ACHN (cell line): ENCODE results near the gene TIMM8B.
"Not testable (repeated sequence)": the region's sequence is repeated elsewhere in the genome, so short reads cannot be mapped to it uniquely, and the experiment has no call there.

ENCODE experiments used
- DNase-seq: peaks from one replicate; pipeline ENCODE4 v3.0.0-alpha.2; 2015
- in situ Hi-C: cut with HindIII; loops from 2 replicates; pipeline ENCODE4 v1.10.0; 2017; ENCODE audit warnings: low sequenced_read_pairs, low pct_ligation_motif_present, low pct_unique_long_range_greater_than_20kb

The TIMM8B gene

DNA sequence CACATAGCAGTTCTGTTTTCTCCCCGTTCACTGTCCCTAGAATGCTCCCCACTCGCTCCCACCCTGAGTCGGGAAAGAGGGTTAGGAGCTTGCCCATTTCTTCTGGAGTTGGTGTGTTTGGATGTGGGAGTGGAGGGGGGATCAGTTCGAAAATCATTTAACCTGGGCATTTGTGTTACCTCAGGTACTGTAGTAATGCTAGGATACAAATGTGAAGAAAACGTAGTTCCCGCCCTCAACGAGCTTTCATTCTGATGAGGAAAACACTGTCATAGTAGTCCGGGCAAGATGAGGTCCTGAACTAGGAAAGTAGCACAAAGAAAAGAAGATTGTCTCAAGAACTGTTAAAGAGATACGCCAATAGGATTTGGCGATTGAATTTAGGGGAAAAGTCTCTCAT is 656 bp upstream of the TIMM8B start:
- DNase-seq = peak; percentile 2
- in situ Hi-C loops = no loop called here

DNA sequence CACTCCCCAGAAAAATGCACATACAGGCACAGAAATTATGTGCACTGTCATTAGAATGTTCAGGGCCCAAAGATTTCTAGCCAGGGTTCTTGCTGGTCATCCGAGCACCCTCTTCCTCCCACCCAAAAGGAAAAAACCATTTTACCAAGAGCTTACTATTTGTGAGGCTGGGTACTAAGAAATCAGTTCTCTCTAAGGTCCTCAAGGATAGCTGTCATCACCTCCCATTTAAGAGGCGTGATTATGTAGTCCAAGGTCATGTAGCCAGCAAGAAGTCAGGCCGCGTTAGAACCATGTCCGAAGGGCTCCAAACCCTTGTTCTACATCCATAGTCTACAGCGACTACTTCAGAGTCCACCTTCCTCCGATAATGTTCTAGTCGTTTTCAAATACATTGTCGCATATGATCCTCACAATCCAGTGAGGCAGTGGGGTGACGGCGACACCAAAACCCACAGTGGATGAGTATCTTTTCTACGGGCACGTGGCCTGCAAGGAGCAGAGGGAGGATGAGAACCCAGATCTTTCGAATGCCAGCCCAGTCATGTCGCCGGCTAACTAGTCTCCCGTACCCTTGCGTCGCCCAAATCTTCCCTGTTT is 634 bp downstream of the TIMM8B start:
- peak; percentile 26 for DNase-seq
- in situ Hi-C loops = no loop called here

DNA sequence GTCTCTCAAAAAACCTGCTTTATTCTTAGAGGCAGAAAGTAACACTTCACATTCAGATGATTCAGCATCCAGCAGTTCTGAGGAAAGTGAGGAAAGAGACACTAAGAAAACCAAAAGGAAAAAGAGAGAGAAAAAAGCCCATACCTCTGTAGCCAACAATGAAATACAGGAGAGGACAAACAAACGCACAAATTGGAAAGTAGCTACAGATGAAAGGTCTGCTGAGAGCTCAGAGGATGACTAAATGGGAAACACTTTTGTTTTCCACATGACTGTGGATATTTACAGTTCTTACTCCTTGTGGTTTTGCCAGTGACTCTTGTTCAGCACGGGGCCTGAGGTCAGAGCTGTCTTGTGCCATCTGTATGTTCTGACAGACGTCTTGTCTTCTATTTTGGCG is 3.8 kb downstream of the TIMM8B start:
- DNase-seq = peak; percentile 68
- in situ Hi-C loops = no loop called here

DNA sequence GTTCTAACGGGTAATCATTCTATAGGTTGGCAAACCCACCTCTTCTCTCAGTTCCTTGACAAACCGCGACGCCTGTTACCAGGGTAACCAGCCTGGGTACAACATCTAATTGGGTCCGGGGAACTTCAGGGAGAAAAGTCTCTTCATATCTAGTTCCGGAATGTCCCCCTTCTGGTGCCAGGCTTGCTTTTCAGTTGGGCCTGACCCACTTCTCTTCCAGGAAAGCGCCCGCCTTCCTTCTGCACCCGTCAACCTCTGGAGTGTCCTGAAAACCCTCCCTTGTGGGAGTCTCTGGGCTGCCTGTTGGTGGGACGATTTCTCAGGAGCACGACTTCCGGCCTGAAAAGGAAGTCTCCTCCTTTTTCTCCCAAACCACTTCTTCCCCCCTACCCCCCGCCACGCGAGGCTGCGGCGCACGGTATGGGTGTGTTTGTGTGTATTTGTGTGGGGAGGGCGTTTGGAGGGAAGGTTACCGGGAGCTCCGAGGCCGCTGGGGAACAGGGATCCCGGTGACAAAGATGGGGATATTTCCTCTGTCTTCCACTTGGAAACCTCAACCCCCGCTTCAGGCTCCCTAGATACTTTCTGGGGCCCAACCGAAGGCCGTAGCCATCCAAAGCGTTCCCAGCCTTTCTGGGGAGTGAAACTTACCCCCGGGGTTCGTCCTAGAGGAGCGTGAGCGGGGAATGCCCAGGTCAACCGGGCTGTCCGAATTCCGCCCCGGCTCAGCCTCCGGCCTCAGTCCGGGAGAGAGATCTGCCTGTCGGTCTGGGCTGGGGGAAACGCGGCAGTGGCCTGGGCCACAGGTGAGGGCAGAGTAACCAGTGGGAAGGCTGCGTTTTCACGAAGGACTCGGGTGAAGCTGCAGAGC is 12.4 kb downstream of the TIMM8B start, which contains the start of the genes NKAPD1 and PIH1D2:
TSS of gene NKAPD1 (plus strand) at position 359 of the 871 bp plus-strand sequence. CDS start 1,276 bp downstream, outside the sequence.
TSS of gene PIH1D2 (minus strand) at position 77 of the 871 bp plus-strand sequence. CDS start 843 bp downstream, outside the sequence.
- in situ Hi-C loops = no loop called here

DNA sequence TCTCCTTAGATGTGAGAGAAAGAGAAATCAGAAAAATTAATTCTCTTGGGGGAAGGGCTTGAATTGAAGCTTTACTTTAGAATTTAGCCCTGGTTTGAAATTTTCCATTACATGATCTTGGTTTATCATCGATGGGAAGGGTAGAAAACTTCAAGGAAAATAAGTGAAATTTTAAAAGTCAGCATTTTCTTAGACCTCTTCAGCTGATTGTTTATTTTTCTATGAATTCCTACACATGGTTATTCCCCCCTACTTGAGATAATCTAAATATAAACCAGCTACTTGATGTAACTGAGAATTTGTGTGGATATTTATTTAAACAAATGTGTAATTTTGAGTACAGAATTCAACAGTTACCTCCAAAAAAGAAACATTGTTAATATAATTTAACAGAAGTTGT is 23.6 kb downstream of the TIMM8B start:
- in situ Hi-C loops = no loop called here
- no peak for DNase-seq

More for the DNA sequence above, 12.4 kb downstream of the TIMM8B start, which contains the start of the genes NKAPD1 and PIH1D2:
- peak; percentile 82 for DNase-seq

DNA sequence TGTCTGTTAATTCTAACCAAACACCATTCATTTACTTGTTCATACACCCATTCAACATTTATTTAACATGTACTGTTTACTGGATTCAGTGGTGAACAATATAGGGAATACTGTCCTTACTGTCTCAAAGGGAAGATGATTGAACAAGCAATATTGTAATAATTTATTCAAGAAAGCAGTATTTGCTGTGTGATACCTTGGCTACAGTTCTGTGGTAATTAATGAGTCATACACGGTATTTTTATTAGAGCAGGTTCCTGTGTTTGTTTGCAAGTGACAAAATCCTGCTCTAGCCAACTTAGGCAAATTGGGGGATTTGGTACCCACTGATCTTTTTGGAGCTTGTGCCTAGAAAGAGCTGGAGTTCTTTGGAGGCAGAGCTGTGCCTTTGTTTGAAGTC is 28.5 kb downstream of the TIMM8B start:
- in situ Hi-C loops = no loop called here
- no peak for DNase-seq

DNA sequence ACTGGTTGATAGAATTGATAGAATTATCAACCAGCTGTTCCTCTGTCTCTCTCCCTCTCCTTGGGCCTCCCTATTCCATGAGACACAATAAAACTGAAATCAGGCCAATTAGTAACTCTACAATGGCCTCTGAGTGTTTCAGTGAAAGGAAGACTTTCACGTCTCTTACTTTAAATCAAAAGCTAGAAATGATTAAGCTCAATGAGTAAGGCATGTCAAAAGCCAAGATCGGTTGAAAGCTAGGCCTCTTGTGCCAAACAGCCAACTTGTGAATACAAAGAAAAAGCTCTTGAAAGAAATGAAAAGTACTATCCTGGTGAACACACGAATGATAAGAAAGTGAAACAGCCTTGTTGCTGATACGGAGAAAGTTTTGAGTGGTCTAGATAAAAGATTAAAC is 29.4 kb downstream of the TIMM8B start:
- in situ Hi-C loops = no loop called here
- peak; percentile 36 for DNase-seq

DNA sequence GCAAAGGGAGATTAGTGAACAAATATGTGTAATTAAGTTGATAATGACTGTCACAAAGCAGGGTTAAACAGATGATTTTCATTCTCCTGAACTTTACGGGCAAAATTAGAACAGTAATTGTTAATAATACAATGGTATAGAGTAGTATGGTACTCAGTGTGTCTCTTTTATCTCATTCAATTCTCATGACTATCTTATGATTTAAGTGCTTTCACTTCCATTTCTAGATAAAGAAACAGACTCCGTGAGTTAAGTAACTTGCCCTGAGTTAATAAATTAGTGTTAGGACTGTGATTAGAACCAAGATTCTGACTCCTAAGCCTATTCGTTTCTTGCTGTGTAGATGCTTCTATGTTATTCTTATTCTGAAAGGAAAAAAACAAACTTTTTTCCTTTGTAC is 34.8 kb downstream of the TIMM8B start:
- no peak for DNase-seq
- in situ Hi-C loops = no loop called here

DNA sequence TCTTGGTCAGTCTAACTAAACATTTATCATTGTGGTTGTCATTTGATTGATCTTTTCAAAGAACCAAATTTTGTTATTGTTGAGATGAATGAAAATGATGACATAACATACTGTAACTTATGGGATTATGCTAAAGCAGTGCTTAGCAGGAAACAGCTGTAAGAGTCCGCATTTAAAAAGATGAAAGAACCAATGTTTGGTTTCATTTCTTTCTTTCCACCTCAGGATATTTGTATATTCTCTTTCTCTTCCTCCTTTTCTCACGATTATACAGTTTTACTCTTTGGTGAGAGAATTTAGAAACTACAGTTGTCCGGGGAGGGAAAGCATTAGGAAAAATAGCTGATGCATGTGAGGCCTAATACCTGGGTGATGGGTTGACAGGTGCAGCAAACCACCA is 35.8 kb downstream of the TIMM8B start:
- in situ Hi-C loops = no loop called here
- DNase-seq = no peak

DNA sequence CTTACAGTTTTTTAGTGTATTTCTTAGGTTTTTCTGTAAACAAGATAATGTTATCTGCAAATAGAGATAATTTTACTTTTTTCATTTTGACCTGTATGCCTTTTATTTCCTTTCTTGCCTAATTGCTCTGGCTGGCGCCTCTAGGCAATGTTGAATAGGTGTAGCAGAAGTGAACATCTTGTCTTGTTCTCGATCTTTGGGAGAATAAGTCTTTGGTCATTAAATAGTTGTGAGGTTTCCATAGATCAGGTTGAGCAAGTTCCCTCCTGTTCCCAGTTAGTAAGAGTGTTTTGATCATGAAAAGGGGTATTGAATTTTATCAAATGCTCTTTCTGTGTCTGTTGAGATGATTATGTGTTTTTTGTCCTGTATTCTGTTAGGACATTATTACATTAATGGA is 36.8 kb downstream of the TIMM8B start:
- in situ Hi-C loops = no loop called here
- no peak for DNase-seq

DNA sequence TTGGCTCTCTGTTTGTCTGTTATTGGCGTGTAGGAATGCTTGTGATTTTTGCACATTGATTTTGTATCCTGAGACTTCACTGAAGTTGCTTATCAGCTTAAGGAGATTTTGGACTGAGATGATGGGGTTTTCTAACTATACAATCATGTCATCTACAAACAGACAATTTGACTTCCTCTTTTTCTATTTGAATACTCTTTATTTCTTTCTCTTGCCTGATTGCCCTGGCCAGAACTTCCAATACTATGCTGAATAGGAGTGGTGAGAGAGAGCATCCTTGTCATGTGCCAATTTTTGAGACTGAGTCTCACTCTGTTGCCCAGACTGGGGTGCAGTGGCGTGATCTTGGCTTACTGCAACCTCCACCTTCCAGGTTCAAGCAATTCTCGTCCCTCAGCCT is 38.3 kb downstream of the TIMM8B start:
- DNase-seq, in situ Hi-C loops: not testable (repeated sequence)

DNA sequence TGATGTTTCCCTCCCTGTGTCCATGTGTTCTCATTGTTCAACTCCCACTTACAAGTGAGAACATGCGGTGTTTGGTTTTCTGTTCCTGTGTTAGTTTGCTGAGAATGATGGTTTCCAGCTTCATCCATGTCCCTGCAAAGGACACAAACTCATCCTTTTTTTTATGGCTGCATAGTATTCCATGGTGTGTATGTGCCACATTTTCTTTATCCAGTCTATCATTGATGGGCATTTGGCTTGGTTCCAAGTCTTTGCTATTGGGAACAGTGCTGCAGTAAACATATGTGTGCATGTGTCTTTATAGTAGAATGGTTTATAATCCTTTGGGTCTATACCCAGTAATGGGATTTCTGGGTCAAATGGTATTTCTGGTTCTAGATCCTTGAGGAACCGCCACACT is 39.9 kb downstream of the TIMM8B start:
- in situ Hi-C loops = not testable (repeated sequence)

DNA sequence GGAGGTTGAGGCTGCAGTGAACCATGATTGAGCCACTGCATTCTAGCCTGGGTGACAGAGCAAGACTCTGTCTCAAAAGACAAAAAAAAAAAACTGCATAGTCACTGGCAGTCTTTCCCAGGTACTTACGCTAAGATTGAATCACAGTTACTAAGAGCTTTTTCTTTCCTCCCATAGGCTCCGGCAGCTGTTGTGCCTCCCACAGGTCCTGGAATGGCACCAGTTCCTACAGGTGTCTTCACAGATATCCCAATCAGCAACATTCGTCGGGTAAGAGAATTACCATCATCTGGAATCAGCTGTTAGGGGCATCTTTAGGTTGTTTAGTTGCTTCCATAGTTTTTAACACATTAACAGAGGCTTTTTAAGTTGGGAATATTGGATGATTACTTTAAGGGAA is 41.6 kb downstream of the TIMM8B start:
- in situ Hi-C loops = no loop called here

More for the DNA sequence above, 39.9 kb downstream of the TIMM8B start:
- not testable (repeated sequence) for DNase-seq

DNA sequence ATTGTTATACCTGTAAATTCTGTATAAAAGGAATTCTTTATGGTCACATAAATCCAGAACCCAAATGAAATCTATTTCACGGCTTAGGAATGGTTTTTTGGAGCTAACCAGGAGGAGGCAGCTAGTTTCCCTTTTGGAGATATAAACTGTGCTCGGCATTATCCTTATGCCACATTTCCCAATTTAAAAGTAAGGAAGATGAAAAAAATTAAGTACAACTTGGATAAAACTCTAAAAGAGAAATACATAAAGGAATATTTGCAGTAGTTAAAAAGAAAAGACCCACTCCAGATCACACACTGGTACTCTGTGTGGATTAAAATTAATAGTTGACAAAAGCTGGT is 43.6 kb downstream of the TIMM8B start:
- in situ Hi-C loops = no loop called here
- DNase-seq = no peak

More for the DNA sequence above, 41.6 kb downstream of the TIMM8B start:
- no peak for DNase-seq

DNA sequence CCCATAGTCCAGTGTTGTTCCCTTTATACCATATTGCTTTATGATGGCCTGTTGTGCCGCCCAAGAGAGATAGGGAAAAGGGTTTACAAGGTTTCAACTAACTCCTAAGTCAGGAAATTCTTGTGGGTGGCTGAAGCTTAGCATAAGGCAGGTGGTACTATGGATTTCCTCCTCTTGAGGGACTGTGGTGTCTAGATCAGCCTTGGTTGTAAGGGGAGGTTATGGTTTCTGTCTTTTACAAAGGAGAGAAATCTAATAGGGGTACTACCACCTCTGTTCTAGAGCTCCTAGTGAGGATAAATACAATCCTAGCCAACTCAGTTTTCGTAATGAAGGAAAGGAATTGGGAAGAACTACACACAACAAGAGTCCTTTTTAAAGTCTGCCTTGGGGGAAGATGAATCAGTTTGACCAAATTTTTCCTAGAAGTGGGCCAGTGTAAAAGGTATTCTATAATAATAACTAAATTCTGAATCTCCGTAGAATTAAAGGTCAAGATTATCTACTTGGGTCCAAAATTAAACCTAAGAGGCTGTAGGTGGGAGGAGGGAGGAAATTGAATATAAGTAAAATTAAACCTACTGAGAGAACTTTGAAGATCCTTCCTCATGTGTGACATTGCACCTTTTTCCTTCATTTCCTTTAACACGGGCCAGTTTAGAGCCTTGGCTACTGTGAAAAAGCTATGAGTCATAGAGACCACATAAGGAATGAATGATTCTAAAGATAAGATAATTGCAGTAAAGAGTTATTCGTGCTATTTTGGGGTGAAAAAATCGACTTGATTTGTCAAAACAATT is 44.2 kb downstream of the TIMM8B start:
- in situ Hi-C loops = no loop called here
- peak; percentile 42 for DNase-seq

DNA sequence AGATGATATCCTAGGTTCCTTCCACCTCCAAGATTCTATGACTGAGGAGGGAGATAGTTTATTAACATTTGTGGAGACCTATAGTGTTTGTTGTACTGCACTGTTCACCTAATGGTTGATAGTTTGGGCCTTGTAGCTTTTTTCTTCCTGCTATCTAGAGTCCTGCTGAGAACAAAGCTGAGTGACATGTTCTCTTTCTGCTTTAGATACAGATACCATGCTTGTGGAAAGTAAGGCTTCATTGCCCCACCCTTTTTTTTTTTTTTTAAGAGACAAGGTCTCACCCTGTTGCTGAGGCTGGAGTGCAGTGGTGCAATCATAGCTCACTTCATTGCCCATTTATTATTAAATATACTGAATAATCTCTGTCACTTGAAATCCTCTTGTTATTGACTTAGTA is 49.0 kb downstream of the TIMM8B start:
- in situ Hi-C loops = no loop called here
- DNase-seq = no peak
